ENCODE data around the gene OSBPL2.

Gene OSBPL2
- total RNA-seq = 43.4 to 99.7 (median 72.6) reads per million in 9 experiments

DNA sequence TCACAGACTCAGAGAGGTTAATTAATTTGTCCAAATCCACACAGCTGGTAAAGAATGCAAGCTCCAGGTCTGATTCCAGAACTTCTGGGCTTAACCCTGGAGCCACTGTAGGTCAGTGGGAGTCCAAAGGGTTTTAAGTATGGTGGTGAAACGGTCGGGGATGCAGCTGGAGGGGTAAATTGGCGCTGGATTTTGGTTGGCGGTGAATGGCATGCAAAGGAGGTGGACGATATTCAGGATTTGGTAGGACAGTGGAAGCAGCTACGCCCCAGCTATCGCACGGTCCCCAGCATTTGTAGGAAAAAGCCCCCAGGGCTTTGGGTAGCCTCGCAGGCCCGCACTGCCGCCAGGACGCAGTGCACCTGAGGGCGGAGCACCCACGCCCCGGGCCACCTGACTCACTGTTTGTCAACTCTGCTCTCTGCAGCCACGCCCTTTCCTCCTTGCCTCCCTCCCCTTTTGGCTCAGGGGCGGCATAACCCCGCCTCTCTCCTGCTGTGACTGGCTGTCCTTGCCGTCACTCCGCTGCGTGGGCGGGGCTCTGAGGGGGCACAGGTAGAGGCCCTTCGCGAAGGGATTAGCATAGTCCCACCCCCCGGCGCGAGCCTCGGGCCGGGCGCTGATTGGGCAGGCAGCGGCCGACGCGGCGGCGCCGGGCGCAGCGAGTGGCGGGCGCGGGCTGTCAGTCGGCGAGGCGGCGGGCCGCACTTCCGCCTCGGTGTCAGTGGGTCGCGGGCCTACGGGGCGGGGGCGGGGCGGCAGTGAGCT, at the start of gene OSBPL2:
Gene OSBPL2, plus strand, starts transcription at position 721 of the 768 bp plus-strand sequence. CDS start 17,664 bp downstream, outside the sequence.
- DNase-seq (peak; percentile 100), ATAC-seq (replicated peaks) (peak; percentile 97)
- Mint-ChIP-seq H3K4me3 (peak within 1 kb of the TSS; percentile 84 to 85), H3K27me3 (peaks cover 5 to 8% of the 10 kb centered on the region in 2 donors), H3K9me3 (no peaks in the 10 kb centered on the region), H3K36me3 (ENCODE audit: insufficient read depth) (peaks cover 16% of the 10 kb centered on the region), H3K27ac (peak within 1 kb of the TSS; percentile 83 to 91), H3K4me1 (ENCODE audit: low read depth in 2 of 2) (peaks cover 36 to 39% of the 10 kb centered on the region in 2 donors)

DNA sequence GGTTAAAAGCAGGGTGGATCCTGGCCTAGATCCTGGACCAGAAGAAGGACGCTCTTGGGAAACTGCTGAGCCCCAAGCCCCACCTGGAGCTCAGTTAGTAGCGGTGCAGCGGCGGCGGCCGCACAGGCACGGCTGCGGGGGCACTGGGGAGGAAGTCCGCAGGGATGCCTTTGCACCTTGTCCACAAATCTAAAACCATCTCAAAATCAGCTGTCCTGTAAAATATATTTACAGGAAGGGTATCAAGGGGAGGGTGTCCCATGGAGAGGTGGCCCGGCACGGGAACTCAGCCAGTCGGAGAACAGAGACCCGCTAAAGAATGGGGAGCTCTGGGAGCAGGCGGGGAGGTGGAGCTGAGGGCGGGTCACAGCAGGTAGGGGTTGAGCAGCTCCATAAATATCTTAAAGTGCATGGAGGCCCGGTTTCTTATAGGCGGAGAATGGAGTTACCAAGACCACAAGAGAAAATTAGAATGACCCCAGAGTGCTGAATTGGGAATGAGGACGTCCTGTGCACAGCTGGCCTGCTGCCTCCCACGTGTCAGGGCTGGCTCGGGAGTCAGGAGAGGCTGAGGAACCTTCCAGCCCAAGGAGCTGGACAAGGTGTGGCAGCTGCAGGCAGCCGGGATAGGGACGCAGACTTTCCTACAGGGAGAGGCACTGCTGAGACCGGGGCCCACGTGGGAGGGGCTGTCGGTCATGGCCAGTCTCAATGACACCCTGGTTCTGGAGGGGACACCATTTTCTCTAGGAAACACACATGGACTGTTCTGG, 47.5 kb upstream of the OSBPL2 start:
- no peak overlapping the region for H3K4me3 Mint-ChIP-seq
- ATAC-seq (replicated peaks) = no peak
- no peaks in the 10 kb centered on the region for H3K27me3 Mint-ChIP-seq
- H3K4me1 Mint-ChIP-seq (ENCODE audit: low read depth in 2 of 2) = peaks cover 13 to 18% of the 10 kb centered on the region in 2 donors
- peaks cover 25% of the 10 kb centered on the region for H3K36me3 Mint-ChIP-seq (ENCODE audit: insufficient read depth)
- DNase-seq = no peak
- H3K9me3 Mint-ChIP-seq = no peaks in the 10 kb centered on the region
- H3K27ac Mint-ChIP-seq = no peak overlapping the region

DNA sequence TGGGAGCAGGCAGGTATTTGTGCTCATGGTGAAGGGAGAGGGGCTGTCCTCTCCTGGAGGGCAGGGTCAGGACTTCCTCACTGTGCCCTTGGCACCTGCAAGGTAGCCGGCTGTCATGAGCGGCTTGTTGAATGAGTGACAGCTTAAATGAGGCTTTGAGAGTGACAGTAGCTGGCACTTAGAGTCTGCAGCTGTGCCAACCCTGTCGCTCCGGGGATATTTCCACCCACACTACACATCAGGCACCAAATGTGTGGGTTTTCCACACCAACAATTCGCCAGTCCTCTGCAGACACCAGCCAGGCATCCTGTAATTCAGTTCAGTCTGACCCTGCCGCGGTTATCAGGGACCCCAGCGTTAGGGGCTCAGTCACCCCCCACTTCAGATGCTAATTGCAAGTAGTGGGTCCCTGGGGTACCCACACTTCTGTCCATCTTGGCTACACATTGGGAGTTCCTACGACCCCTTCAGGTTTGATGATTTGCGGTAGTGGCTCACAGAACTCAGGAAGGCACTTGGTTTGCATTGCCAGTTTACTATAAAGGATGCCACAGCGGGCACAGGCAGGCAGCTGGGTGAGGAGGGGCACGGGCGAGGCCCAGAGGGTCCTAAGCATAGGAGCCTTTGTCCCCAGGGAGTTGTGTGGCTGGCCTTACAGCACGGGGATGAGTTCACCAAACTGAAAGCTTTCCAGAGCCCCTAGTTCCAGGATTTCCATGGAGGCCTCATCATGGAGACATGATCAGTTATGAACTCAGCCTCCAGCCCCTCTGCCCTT, 46.4 kb upstream of the OSBPL2 start:
- peaks cover 9 to 15% of the 10 kb centered on the region in 2 donors for H3K4me1 Mint-ChIP-seq (ENCODE audit: low read depth in 2 of 2)
- DNase-seq = no peak
- H3K27ac Mint-ChIP-seq = no peak overlapping the region
- peaks cover 36% of the 10 kb centered on the region for H3K36me3 Mint-ChIP-seq (ENCODE audit: insufficient read depth)
- no peak for ATAC-seq (replicated peaks)
- no peaks in the 10 kb centered on the region for H3K9me3 Mint-ChIP-seq
- no peaks in the 10 kb centered on the region for H3K27me3 Mint-ChIP-seq
- no peak overlapping the region for H3K4me3 Mint-ChIP-seq

DNA sequence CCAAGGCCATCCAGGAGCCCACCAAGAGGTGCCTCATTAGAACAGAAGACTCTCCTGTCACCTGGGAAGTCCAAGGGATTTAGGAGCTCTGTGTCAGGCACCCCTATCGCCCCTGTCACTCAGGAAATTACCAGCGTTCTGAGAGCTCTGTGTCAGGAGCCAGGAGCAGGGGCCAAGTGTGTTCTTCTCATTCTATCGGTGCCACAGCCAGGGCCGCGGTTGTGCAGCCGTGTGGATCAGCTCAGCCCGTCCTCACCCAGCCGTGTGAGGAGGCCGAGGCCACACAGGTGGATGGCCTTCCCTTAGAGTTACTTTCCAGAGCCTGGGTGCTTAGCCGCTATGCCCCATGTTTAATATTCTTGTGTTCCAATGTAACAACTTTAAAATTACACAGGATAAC, 45.7 kb upstream of the OSBPL2 start:
- no peaks in the 10 kb centered on the region for H3K27me3 Mint-ChIP-seq
- DNase-seq (no peak), ATAC-seq (replicated peaks) (no peak)
- H3K27ac Mint-ChIP-seq = peak overlapping the region in 1 of 2 donors; percentile 51
- H3K36me3 Mint-ChIP-seq (ENCODE audit: insufficient read depth) = peaks cover 43% of the 10 kb centered on the region
- peaks cover 6 to 9% of the 10 kb centered on the region in 2 donors for H3K4me1 Mint-ChIP-seq (ENCODE audit: low read depth in 2 of 2)
- no peak overlapping the region for H3K4me3 Mint-ChIP-seq
- H3K9me3 Mint-ChIP-seq = no peaks in the 10 kb centered on the region

DNA sequence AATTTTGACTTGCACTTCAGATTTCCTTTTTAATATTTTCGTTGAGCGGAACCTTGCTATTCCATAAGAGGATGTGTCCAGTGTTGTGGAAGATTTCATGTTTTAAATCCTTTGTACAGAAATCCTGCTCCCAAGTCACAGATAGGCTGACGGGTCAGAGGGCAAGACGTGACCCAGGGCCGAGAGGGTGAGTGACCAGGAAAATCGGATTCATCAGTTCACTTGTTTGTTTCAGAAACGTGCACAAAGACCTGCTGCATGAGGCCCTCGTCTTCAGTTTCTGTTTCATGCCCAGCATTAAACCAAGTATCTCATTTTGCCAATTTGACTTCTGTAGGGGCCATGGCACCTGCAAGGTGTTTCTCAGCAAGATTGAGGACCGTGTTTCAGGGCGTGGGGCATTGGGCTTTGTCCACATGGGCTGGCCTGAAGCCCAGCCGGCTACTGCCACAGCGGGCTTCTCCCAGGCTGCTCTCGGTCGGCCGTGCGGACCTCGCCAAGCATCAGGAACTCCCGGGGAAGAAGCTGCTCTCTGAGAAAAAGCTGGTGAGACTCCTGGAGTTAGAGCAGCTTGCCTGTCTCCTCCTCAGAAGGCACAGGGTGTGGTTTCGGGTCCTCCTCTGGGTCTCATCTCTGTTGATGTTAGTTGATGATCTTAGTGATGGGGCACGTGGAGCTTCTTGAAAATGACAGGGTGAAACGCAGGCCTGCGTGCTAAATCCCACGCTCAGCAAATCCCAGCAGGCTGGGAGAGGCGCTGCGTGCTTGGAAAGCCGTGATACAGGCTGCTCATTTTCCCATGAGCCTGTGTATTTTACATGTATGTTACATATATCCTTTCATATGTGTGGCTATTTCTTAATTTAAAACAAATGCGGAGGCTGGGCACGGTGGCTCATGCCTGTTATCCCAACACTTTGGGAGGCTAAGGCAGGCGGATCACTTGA, 45.0 kb upstream of the OSBPL2 start:
- Mint-ChIP-seq H3K36me3 (ENCODE audit: insufficient read depth) (peaks cover 47% of the 10 kb centered on the region), H3K4me1 (ENCODE audit: low read depth in 2 of 2) (peaks cover 2 to 6% of the 10 kb centered on the region in 2 donors), H3K27ac (peak overlapping the region in 1 of 2 donors; percentile 51), H3K27me3 (no peaks in the 10 kb centered on the region), H3K9me3 (no peaks in the 10 kb centered on the region), H3K4me3 (no peak overlapping the region)
- ATAC-seq (replicated peaks) (no peak), DNase-seq (no peak)

DNA sequence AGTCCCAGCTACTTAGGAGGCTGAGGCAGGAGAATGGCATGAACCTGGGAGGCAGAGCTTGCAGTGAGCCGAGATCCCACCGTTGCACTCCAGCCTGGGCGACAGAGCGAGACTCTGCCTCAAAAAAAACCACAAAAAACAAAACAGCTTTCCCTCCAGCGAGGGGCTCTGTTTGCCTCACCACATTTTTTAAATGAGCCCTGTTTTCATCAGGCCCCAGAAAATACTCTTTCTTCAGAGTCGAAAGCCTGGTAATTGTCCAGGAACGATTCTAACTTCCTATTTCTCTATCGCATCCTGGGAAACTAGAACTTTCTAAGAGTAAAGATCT, 43.3 kb upstream of the OSBPL2 start:
- no peak for DNase-seq
- peaks cover 2 to 6% of the 10 kb centered on the region in 2 donors for H3K4me1 Mint-ChIP-seq (ENCODE audit: low read depth in 2 of 2)
- no peaks in the 10 kb centered on the region for H3K27me3 Mint-ChIP-seq
- H3K9me3 Mint-ChIP-seq = no peaks in the 10 kb centered on the region
- H3K27ac Mint-ChIP-seq = peak overlapping the region in 1 of 2 donors; percentile 38
- no peak overlapping the region for H3K4me3 Mint-ChIP-seq
- no peak for ATAC-seq (replicated peaks)
- H3K36me3 Mint-ChIP-seq (ENCODE audit: insufficient read depth) = peaks cover 51% of the 10 kb centered on the region

DNA sequence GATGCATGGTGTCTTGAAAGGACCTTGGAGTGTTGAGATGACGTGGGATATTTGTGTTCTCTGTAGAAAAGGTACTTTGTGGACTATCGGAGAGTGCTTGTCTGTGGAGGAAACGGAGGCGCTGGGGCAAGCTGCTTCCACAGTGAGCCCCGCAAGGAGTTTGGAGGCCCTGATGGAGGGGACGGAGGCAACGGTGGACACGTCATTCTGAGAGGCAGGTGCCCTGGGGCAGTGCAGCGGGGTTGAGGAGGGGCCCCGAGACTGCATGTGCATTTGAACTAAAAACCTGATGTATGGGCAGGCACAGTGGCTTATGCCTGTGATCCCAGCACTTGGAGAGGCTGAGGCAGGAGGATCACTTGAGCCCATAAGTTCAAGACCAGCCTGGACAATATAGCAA, 42.6 kb upstream of the OSBPL2 start:
- no peaks in the 10 kb centered on the region for H3K27me3 Mint-ChIP-seq
- no peaks in the 10 kb centered on the region for H3K9me3 Mint-ChIP-seq
- DNase-seq (no peak), ATAC-seq (replicated peaks) (no peak)
- peaks cover 55% of the 10 kb centered on the region for H3K36me3 Mint-ChIP-seq (ENCODE audit: insufficient read depth)
- no peak overlapping the region for H3K27ac Mint-ChIP-seq
- H3K4me3 Mint-ChIP-seq = no peak overlapping the region
- peaks cover 1 to 6% of the 10 kb centered on the region in 2 donors for H3K4me1 Mint-ChIP-seq (ENCODE audit: low read depth in 2 of 2)

DNA sequence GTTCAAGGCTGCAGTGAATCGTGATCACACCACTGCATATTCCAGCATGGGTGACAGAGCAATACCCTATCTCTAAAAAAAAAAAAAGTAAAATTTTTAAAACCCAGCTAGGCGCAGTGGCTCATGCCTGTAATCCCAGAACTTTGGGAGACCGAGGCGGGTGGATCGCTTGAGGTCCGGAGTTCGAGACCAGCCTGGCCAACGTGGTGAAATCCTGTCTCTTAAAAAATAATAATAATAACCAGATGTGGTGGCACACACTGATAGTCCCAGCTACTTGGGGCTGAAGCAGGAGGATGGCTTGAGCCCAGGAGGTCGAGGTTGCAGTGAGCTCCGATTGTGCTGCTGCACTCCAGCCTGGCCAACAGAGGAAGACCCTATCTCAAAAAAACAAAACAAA, 42.0 kb upstream of the OSBPL2 start:
- no peak for ATAC-seq (replicated peaks)

DNA sequence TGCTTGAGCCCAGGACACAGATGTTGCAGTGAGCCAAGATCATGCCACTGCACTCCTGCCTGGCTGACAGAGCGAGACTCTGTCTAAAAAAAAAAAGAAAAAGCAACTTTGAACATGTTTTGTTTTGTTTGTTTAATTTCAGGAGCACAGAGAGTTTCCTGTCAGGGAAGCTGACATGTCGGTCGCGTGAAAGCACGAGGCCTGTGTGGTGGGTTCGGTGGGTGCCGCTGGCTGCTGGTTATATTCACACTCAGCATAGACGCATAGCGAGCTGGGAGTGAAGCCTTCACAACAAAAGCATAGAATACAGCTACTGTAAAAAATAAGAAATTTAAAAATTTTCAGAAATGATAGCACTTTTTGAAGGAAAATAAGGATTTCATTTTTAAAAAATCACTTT, 41.0 kb upstream of the OSBPL2 start:
- Mint-ChIP-seq H3K36me3 (ENCODE audit: insufficient read depth) (peaks cover 54% of the 10 kb centered on the region), H3K27me3 (no peaks in the 10 kb centered on the region)

More for the DNA sequence above, 42.0 kb upstream of the OSBPL2 start:
- Mint-ChIP-seq H3K36me3 (ENCODE audit: insufficient read depth) (peaks cover 54% of the 10 kb centered on the region), H3K27me3 (no peaks in the 10 kb centered on the region), H3K27ac (no peak overlapping the region), H3K4me3 (no peak overlapping the region), H3K9me3 (no peaks in the 10 kb centered on the region), H3K4me1 (ENCODE audit: low read depth in 2 of 2) (peaks cover 0 to 6% of the 10 kb centered on the region in 2 donors)
- DNase-seq = no peak

DNA sequence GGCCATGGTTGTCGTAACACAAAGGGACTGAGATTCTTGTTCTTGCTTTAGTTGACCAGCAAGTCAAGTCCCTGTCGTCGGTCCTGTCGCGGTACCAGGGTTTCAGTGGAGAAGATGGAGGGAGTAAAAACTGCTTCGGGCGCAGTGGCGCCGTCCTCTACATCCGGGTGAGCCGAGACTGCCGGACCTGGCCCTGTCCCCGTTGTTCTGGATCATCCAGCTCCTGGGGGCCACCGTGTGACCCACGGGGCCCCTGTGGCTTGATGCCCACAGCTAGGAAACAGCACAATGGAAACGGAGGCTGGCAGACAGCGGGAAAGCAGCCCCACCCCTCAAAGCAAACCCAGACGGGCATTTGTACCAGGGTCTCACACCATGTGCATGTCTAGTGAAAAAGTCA, 40.5 kb upstream of the OSBPL2 start:
- peaks cover 57% of the 10 kb centered on the region for H3K36me3 Mint-ChIP-seq (ENCODE audit: insufficient read depth)
- H3K27me3 Mint-ChIP-seq = no peaks in the 10 kb centered on the region
- ATAC-seq (replicated peaks) (no peak), DNase-seq (no peak)
- no peak overlapping the region for H3K4me3 Mint-ChIP-seq
- peaks cover 0 to 6% of the 10 kb centered on the region in 2 donors for H3K4me1 Mint-ChIP-seq (ENCODE audit: low read depth in 2 of 2)
- no peaks in the 10 kb centered on the region for H3K9me3 Mint-ChIP-seq
- H3K27ac Mint-ChIP-seq = no peak overlapping the region

More for the DNA sequence above, 41.0 kb upstream of the OSBPL2 start:
- DNase-seq = no peak
- Mint-ChIP-seq H3K4me1 (ENCODE audit: low read depth in 2 of 2) (peaks cover 0 to 6% of the 10 kb centered on the region in 2 donors), H3K27ac (no peak overlapping the region), H3K9me3 (no peaks in the 10 kb centered on the region), H3K4me3 (no peak overlapping the region)
- no peak for ATAC-seq (replicated peaks)

DNA sequence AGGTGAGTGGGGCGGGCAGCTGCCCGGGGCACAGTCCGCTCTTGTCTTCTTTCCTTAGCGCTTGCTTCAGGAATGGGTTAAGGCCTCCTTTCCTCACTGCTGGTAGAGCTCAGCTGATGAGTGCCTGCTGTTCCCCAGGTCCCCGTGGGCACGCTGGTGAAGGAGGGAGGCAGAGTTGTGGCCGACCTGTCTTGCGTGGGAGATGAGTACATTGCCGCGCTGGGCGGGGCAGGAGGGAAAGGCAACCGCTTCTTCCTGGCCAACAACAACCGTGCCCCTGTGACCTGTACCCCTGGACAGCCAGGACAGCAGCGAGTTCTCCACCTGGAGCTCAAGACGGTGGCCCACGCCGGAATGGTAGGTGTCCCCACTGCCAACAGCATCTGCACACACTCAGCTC, 39.8 kb upstream of the OSBPL2 start:
- no peaks in the 10 kb centered on the region for H3K9me3 Mint-ChIP-seq
- H3K4me1 Mint-ChIP-seq (ENCODE audit: low read depth in 2 of 2) = peaks cover 0 to 6% of the 10 kb centered on the region in 2 donors
- H3K27me3 Mint-ChIP-seq = no peaks in the 10 kb centered on the region
- DNase-seq (no peak), ATAC-seq (replicated peaks) (no peak)
- no peak overlapping the region for H3K4me3 Mint-ChIP-seq
- H3K36me3 Mint-ChIP-seq (ENCODE audit: insufficient read depth) = peaks cover 57% of the 10 kb centered on the region
- peak overlapping the region in 1 of 2 donors; percentile 22 for H3K27ac Mint-ChIP-seq

DNA sequence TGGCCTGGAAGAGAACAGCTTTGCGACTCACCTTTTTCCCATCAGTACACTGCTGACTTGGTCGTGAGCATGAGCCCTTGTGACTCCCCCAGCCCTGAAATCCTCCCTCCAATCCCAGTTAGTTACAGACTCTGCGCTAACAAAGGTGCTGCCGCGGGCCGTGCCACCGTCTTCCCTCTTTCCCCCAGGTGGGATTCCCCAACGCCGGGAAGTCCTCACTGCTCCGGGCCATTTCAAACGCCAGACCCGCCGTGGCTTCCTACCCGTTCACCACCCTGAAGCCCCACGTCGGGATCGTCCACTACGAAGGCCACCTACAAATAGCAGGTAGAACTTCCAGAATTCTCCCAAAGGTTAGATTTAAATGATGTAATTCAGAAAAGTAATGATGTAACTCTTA, 39.4 kb upstream of the OSBPL2 start:
- DNase-seq = no peak
- H3K9me3 Mint-ChIP-seq = no peaks in the 10 kb centered on the region
- peak overlapping the region; percentile 22 to 55 for H3K27ac Mint-ChIP-seq
- no peaks in the 10 kb centered on the region for H3K27me3 Mint-ChIP-seq
- peaks cover 0 to 6% of the 10 kb centered on the region in 2 donors for H3K4me1 Mint-ChIP-seq (ENCODE audit: low read depth in 2 of 2)
- no peak overlapping the region for H3K4me3 Mint-ChIP-seq
- ATAC-seq (replicated peaks) = no peak
- H3K36me3 Mint-ChIP-seq (ENCODE audit: insufficient read depth) = peaks cover 57% of the 10 kb centered on the region

Data from effector memory CD8-positive, alpha-beta T cell (primary cell).